ENCODE measurements around the gene CGREF1.
A peak's percentile ranks its signal among the peaks of the same experiment; 100 is the strongest.

The CGREF1 gene

GRCh38 chr2:27118525-27119329 lies at the start of gene CGREF1:
Gene CGREF1, minus strand, starts transcription at chr2:27119128. Its CDS starts 14,762 bp downstream, at chr2:27104366.
- Histone ChIP-seq H3K9me3 (ENCODE audit: low read length) (no peaks in the 10 kb centered on the region), H3K27me3 (ENCODE audit: insufficient read depth, low read length) (peaks cover 65% of the 10 kb centered on the region), H3K36me3 (ENCODE audit: insufficient read depth, low read length) (no peaks in the 10 kb centered on the region), H3K4me3 (ENCODE audit: low read length) (peak within 1 kb of the TSS; percentile 6), H2AFZ (ENCODE audit: low read depth, low read length) (peak within 1 kb of the TSS; percentile 62), H3K4me1 (ENCODE audit: insufficient read depth, low read length) (peaks cover 6% of the 10 kb centered on the region)

- Histone ChIP-seq H3K27me3 (ENCODE audit: insufficient read depth, low read length) (peaks cover 14% of the 10 kb centered on the region), H3K9me3 (ENCODE audit: low read length) (peaks cover 1% of the 10 kb centered on the region), H3K4me1 (ENCODE audit: insufficient read depth, low read length) (no peaks in the 10 kb centered on the region), H2AFZ (ENCODE audit: low read depth, low read length) (no peak overlapping the region), H3K36me3 (ENCODE audit: insufficient read depth, low read length) (no peaks in the 10 kb centered on the region), H3K4me3 (ENCODE audit: low read length) (no peak overlapping the region)
These were observed 46.2 kb upstream of the CGREF1 start for GRCh38 chr2:27164960-27165763.

- Histone ChIP-seq H3K36me3 (ENCODE audit: insufficient read depth, low read length) (no peaks in the 10 kb centered on the region), H3K4me1 (ENCODE audit: insufficient read depth, low read length) (no peaks in the 10 kb centered on the region), H3K27me3 (ENCODE audit: insufficient read depth, low read length) (peaks cover 19% of the 10 kb centered on the region), H3K9me3 (ENCODE audit: low read length) (peaks cover 1% of the 10 kb centered on the region), H2AFZ (ENCODE audit: low read depth, low read length) (no peak overlapping the region), H3K4me3 (ENCODE audit: low read length) (no peak overlapping the region)
These were observed 43.5 kb upstream of the CGREF1 start for GRCh38 chr2:27162151-27163121.

- no peak overlapping the region for H2AFZ ChIP-seq (ENCODE audit: low read depth, low read length)
- H3K4me3 ChIP-seq (ENCODE audit: low read length) = no peak overlapping the region
These were observed 41.3 kb upstream of the CGREF1 start for GRCh38 chr2:27160191-27160590.

GRCh38 chr2:27159271-27159670 lies 40.3 kb upstream of the CGREF1 start:
- peaks cover 1% of the 10 kb centered on the region for H3K9me3 ChIP-seq (ENCODE audit: low read length)
- H3K36me3 ChIP-seq (ENCODE audit: insufficient read depth, low read length) = no peaks in the 10 kb centered on the region
- peaks cover 11% of the 10 kb centered on the region for H3K27me3 ChIP-seq (ENCODE audit: insufficient read depth, low read length)
- no peak overlapping the region for H3K4me3 ChIP-seq (ENCODE audit: low read length)
- no peaks in the 10 kb centered on the region for H3K4me1 ChIP-seq (ENCODE audit: insufficient read depth, low read length)
- H2AFZ ChIP-seq (ENCODE audit: low read depth, low read length) = no peak overlapping the region

More at GRCh38 chr2:27160191-27160590, 41.3 kb upstream of the CGREF1 start:
- Histone ChIP-seq H3K27me3 (ENCODE audit: insufficient read depth, low read length) (peaks cover 14% of the 10 kb centered on the region), H3K36me3 (ENCODE audit: insufficient read depth, low read length) (no peaks in the 10 kb centered on the region), H3K9me3 (ENCODE audit: low read length) (peaks cover 1% of the 10 kb centered on the region), H3K4me1 (ENCODE audit: insufficient read depth, low read length) (no peaks in the 10 kb centered on the region)

GRCh38 chr2:27158468-27158867 lies 39.5 kb upstream of the CGREF1 start:
- H2AFZ ChIP-seq (ENCODE audit: low read depth, low read length) = no peak overlapping the region
- no peak overlapping the region for H3K4me3 ChIP-seq (ENCODE audit: low read length)
- H3K4me1 ChIP-seq (ENCODE audit: insufficient read depth, low read length) = no peaks in the 10 kb centered on the region
- H3K27me3 ChIP-seq (ENCODE audit: insufficient read depth, low read length) = peaks cover 11% of the 10 kb centered on the region
- H3K36me3 ChIP-seq (ENCODE audit: insufficient read depth, low read length) = no peaks in the 10 kb centered on the region
- peaks cover 1% of the 10 kb centered on the region for H3K9me3 ChIP-seq (ENCODE audit: low read length)

- no peak overlapping the region for H2AFZ ChIP-seq (ENCODE audit: low read depth, low read length)
- no peak overlapping the region for H3K4me3 ChIP-seq (ENCODE audit: low read length)
- H3K9me3 ChIP-seq (ENCODE audit: low read length) = no peaks in the 10 kb centered on the region
- no peaks in the 10 kb centered on the region for H3K36me3 ChIP-seq (ENCODE audit: insufficient read depth, low read length)
- no peaks in the 10 kb centered on the region for H3K4me1 ChIP-seq (ENCODE audit: insufficient read depth, low read length)
- H3K27me3 ChIP-seq (ENCODE audit: insufficient read depth, low read length) = peaks cover 23% of the 10 kb centered on the region
These were observed 36.2 kb upstream of the CGREF1 start for GRCh38 chr2:27155069-27155520.

GRCh38 chr2:27154488-27154887 lies 35.6 kb upstream of the CGREF1 start:
- Histone ChIP-seq H3K36me3 (ENCODE audit: insufficient read depth, low read length) (no peaks in the 10 kb centered on the region), H3K27me3 (ENCODE audit: insufficient read depth, low read length) (peaks cover 25% of the 10 kb centered on the region), H3K4me1 (ENCODE audit: insufficient read depth, low read length) (no peaks in the 10 kb centered on the region), H3K4me3 (ENCODE audit: low read length) (no peak overlapping the region), H3K9me3 (ENCODE audit: low read length) (no peaks in the 10 kb centered on the region), H2AFZ (ENCODE audit: low read depth, low read length) (no peak overlapping the region)

- Histone ChIP-seq H3K4me1 (ENCODE audit: insufficient read depth, low read length) (no peaks in the 10 kb centered on the region), H3K27me3 (ENCODE audit: insufficient read depth, low read length) (peaks cover 27% of the 10 kb centered on the region), H2AFZ (ENCODE audit: low read depth, low read length) (no peak overlapping the region), H3K36me3 (ENCODE audit: insufficient read depth, low read length) (no peaks in the 10 kb centered on the region), H3K9me3 (ENCODE audit: low read length) (no peaks in the 10 kb centered on the region), H3K4me3 (ENCODE audit: low read length) (no peak overlapping the region)
These were observed 34.0 kb upstream of the CGREF1 start for GRCh38 chr2:27152796-27153464.

- H3K9me3 ChIP-seq (ENCODE audit: low read length) = no peaks in the 10 kb centered on the region
- no peaks in the 10 kb centered on the region for H3K4me1 ChIP-seq (ENCODE audit: insufficient read depth, low read length)
- H3K4me3 ChIP-seq (ENCODE audit: low read length) = no peak overlapping the region
- no peaks in the 10 kb centered on the region for H3K36me3 ChIP-seq (ENCODE audit: insufficient read depth, low read length)
- H3K27me3 ChIP-seq (ENCODE audit: insufficient read depth, low read length) = peaks cover 27% of the 10 kb centered on the region
- no peak overlapping the region for H2AFZ ChIP-seq (ENCODE audit: low read depth, low read length)
These were observed 33.3 kb upstream of the CGREF1 start for GRCh38 chr2:27152102-27152795.

GRCh38 chr2:27150639-27151230 lies 31.8 kb upstream of the CGREF1 start:
- H3K27me3 ChIP-seq (ENCODE audit: insufficient read depth, low read length) = peaks cover 27% of the 10 kb centered on the region
- no peaks in the 10 kb centered on the region for H3K4me1 ChIP-seq (ENCODE audit: insufficient read depth, low read length)
- H3K4me3 ChIP-seq (ENCODE audit: low read length) = no peak overlapping the region
- H2AFZ ChIP-seq (ENCODE audit: low read depth, low read length) = no peak overlapping the region
- H3K36me3 ChIP-seq (ENCODE audit: insufficient read depth, low read length) = no peaks in the 10 kb centered on the region
- no peaks in the 10 kb centered on the region for H3K9me3 ChIP-seq (ENCODE audit: low read length)
